NCI-H345 (cell line): ENCODE results near the gene GARIN1A.

Source experiments
- DNase-seq: peaks from one replicate; lab custom pipeline; 2025; lab: John Stamatoyannopoulos, UW

Gene GARIN1A

GRCh38 chr7:128718967-128719642 lies 47.0 kb downstream of the GARIN1A start:
- DNase-seq = no peak

GRCh38 chr7:128721376-128721775 lies 49.3 kb downstream of the GARIN1A start:
- no peak for DNase-seq
